ENCODE measurements around the gene EPB41L4A.

DNA sequence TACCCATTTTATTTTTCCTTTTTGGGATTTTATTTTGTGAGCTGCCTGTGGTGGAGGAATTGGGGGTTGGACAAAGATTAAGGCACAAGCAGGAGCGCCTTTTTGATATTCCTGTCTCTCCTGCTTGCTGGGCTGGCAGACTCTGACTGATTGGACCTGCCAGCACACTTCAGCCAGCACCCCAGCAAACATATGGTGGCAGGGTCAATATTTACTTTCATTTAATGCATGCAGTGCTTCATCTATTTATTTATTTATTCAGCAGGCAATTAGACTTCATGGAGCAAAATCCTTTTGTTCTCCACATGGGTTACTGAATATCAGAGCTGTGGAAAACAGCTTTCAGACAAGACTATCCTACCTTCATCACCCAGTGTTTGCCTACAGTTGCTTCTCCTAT, 48.4 kb upstream of the EPB41L4A start:
- TF ChIP-seq REST (IDR thresholded peaks at IDR 0.05; ENCODE audit: low read depth) (no peak), MAX (IDR thresholded peaks at IDR 0.05) (no peak), TEAD4 (IDR thresholded peaks at IDR 0.05) (no peak), CREB1 (IDR thresholded peaks at IDR 0.05; ENCODE audit: low read depth) (no peak), TAF1 (IDR thresholded peaks at IDR 0.05; ENCODE audit: low read depth) (no peak), YY1 (IDR thresholded peaks at IDR 0.05; ENCODE audit: low read depth) (no peak), FOXM1 (IDR thresholded peaks at IDR 0.05; ENCODE audit: borderline replicate concordance, low read depth) (no peak), TCF12 (IDR thresholded peaks at IDR 0.05; ENCODE audit: low read depth) (no peak), RAD21 (IDR thresholded peaks at IDR 0.05; ENCODE audit: low read depth) (no peak), EP300 (IDR thresholded peaks at IDR 0.05; ENCODE audit: borderline replicate concordance) (no peak)

Measured in Ishikawa (cell line).